HG03045 (cell line): ENCODE measurements around the gene RSAD2.
"Not testable (repeated sequence)": the region's sequence is repeated elsewhere in the genome, so short reads cannot be mapped to it uniquely, and the experiment has no call there.

Experiments
- ATAC-seq: cut with Tn5 transposase; IDR thresholded peaks from one replicate; pipeline ENCODE4 v1.9.1; 2021; ENCODE audit warnings: mild to moderate bottlenecking, moderate library complexity; ENCODE audit not compliant: unreplicated experiment

Gene RSAD2

DNA sequence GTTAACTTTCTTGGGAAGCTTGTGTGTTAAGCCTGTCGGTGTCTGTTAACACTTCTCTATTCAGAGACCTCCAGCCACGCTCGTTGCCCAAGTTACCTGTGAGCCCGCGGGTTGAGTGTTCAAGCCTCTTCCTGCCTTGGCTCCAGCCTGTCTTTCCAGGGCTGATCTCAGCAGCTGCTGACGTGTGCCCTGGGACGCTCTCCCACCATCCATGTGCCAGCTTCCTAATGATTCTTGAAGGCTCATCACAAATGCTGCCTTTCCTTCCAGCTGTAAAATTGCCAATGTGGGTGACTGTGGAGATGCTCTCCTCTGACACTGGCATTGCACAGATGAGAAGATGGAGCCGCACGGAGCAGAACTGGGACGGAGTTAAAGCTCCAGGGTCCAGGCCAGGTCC lies 45.7 kb downstream of the RSAD2 start:
- no peak for ATAC-seq

- ATAC-seq: no peak
These were observed 46.7 kb downstream of the RSAD2 start for GRCh38 chr2:6924101-6924923.

- no peak for ATAC-seq
These were observed 47.4 kb downstream of the RSAD2 start for GRCh38 chr2:6924924-6925409.

- no peak for ATAC-seq
These were observed 48.6 kb downstream of the RSAD2 start for GRCh38 chr2:6926071-6926732.

- ATAC-seq: no peak
These were observed 49.6 kb downstream of the RSAD2 start for GRCh38 chr2:6927186-6927585.

DNA sequence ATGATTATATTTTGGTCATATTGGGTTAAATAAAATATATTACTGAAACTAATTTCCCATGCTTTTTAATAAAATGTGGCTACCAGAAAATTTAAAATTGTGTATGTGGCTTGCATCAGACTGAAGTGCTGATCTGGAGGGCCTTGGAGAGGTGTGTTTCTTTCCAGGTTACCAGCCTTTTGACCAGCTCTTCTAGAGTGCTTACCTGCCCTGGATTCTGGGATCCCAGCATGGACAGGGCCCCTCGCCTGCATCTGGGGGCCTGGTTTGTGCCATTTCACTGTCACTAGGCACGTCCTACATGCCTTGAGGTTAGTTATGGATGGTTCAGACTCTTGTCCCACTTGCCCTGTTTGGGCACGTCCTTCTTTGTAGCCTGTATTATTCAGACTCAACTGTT lies 50.2 kb downstream of the RSAD2 start:
- no peak for ATAC-seq

GRCh38 chr2:6928452-6928851 lies 50.9 kb downstream of the RSAD2 start:
- no peak for ATAC-seq

DNA sequence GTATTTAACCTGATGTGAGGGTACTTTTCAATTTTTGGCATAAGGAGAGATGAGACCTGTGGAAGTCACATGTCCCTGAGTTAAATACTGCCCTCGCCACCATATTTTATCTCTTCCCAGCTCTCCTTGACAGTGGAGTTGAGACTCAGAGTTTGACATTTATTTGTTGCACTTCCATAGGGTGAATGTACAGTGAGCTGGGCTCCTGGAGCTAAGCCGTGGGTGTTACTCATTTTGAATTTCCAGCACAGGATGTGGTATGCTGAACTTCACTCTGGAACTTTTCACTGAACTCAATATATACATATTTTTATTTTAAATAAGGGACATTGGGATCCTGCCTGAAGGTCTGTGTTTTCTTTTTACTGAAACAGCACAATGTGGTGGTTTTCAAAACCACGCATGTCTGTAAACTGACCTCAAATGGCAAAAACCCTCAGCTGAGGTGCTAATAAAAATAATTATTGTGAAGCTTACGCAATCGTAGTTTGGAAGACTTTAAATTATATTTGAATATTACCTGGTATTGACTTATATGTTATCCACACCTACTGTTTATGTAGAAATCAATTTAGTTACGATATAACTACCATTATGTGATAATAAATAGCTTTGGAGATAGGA lies 51.7 kb downstream of the RSAD2 start:
- ATAC-seq: no peak

- ATAC-seq: no peak
These were observed 53.5 kb downstream of the RSAD2 start for GRCh38 chr2:6930923-6931647.

DNA sequence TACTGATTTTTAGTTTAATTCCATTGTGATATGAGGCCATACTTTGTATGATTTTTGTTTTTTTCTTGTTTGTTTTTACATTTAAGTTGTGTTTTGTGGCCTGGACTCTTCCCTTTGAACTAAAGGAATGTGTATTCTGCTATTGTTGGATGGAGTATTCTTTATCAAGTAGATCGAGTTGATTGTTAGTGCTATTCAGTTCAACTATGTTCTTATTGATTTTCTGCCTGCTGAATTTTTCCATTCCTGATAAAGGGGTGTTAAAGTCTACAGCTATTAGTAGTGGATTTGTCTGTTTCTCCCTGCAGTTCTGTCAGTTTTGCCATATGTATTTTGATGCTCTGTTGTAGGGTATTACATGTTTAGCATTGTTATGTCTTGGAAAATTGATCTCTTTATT lies 54.2 kb downstream of the RSAD2 start:
- no peak for ATAC-seq

GRCh38 chr2:6932206-6932605 lies 54.6 kb downstream of the RSAD2 start:
- ATAC-seq: no peak

GRCh38 chr2:6932828-6933227 lies 55.3 kb downstream of the RSAD2 start:
- no peak for ATAC-seq

GRCh38 chr2:6933911-6934310 lies 56.3 kb downstream of the RSAD2 start:
- ATAC-seq: no peak

GRCh38 chr2:6934345-6934744 lies 56.8 kb downstream of the RSAD2 start:
- no peak for ATAC-seq

GRCh38 chr2:6934758-6935651 lies 57.4 kb downstream of the RSAD2 start:
- ATAC-seq: no peak

GRCh38 chr2:6935652-6936020 lies 58.1 kb downstream of the RSAD2 start:
- ATAC-seq: not testable (repeated sequence)

DNA sequence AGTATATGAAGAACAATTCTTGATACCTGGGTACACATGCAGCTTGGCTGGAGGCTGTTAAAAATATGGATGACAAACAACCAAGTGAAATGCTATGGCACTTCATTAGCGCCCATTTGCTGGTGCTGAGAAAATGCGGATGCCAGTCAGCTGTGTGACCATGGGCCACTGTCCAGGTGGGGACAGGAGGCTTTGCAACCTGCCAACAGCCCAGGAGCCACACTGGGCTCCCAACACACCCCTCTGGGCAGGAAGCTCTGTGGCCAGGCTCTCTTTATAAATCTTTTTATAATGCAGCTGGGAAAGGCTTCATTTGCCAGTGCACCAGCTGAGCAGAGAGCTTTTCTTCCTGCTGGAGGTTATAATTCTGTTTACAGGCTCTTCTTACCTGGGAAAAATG lies 59.6 kb downstream of the RSAD2 start:
- no peak for ATAC-seq

DNA sequence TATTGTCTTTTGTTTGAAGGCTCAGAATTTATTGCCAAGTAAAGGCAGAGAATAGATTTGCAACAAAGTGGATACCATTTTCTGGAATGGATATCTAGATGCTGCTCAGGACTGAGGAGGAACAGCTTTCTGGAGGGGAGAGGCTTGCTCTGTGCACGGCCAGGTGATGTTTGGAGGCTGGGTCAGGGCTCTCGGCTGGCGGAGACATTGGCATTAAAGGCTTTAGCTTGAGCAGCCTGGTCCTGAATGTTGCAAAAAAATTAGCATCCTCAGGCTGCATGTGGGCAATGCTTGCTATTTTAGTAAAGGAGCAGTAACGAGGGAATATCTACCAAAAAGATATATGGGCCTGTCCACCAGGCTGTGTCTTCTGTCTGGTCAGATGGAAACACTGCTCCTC lies 60.0 kb downstream of the RSAD2 start:
- no peak for ATAC-seq

DNA sequence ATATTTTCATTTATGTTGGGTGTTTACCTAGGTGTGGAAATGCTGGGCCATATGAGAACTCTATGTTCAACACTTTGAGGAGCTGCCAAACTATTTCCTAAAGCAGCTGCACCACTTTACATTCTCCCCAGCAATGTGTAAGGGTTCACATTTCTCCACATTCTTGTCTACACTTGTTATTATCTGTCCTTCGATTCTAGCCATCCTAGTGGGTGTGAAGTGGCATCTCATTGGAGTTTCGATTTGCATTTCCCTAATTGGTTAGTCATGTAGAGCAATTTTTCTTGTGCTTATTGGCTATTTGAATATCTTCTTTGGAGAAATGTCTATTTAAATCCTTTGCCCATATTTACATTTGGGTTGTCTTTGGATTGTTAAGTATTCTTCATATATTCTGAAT lies 61.5 kb downstream of the RSAD2 start:
- ATAC-seq: no peak

DNA sequence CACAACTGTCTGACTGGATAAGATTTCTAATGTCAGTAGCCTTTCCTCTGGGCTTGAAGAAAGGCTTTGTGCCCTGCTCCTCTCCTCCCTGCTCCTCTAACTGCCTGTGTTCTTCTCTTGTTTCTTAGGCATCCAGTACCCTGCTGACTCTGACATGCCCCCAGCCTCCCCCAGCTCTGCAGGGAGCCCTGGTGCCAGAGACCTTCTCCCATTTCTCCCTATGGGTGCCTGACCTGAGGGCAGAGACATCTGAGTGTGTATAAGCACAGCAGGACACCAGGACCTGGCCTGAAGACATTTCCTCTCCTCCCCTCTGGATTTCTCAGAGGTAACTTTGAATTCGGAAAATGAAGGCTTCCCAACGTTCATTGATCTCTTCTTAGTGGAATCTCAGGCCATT lies 63.2 kb downstream of the RSAD2 start:
- no peak for ATAC-seq
